Bronchial epithelial cell (primary cell): ENCODE results near the gene AHCY. TPM values are rescaled to one million over a fixed set of nuclear protein-coding genes. Genes with fewer than 3 reads are reported as not detected.
"Not testable (repeated sequence)": the region's sequence is repeated elsewhere in the genome, so short reads cannot be mapped to it uniquely, and the experiment has no call there.

Source experiments
- DNase-seq: peaks from one replicate; pipeline ENCODE4 v3.0.0-alpha.2; 2010; ENCODE audit warnings: low read depth
- FAIRE-seq: peaks from 2 replicates; lab custom pipeline; 2011; peaks lifted over from hg19 to GRCh38; lab: Jason Lieb, UNC
- H3K27me3 ChIP-seq: 2 replicates; pipeline ENCODE4 v1.5.1; 2011; ENCODE audit warnings: low read length; ENCODE audit not compliant: control insufficient read depth, insufficient read depth
- H3K36me3 ChIP-seq: 2 replicates; pipeline ENCODE4 v1.5.1; 2011; ENCODE audit warnings: low read length; ENCODE audit not compliant: control insufficient read depth, insufficient read depth
- H3K4me3 ChIP-seq: 2 replicates; pipeline ENCODE4 v1.5.1; 2011; ENCODE audit warnings: mild to moderate bottlenecking, low read depth, low read length, control low read depth
- CTCF ChIP-seq: IDR thresholded peaks from 2 replicates; pipeline ENCODE4 v1.5.1; 2011; ENCODE audit warnings: mild to moderate bottlenecking, moderate library complexity, low read length, control low read depth, inconsistent platforms; ENCODE audit not compliant: insufficient read depth, severe bottlenecking
- total RNA-seq: library from RNA; depleted of rRNA; stranded (reverse); fragments of >200 nt; gene quantifications from 2 replicates; pipeline ENCODE4 v1.2.1, GENCODE V29; 2014

AHCY gene
- total RNA-seq, 1 donor from 2014 or later: 278 TPM

- Histone ChIP-seq H3K36me3 (no peaks in the 10 kb centered on the region), H3K27me3 (no peaks in the 10 kb centered on the region), H3K4me3 (no peak overlapping the region)
- FAIRE-seq (no peak), DNase-seq (no peak)
- TF ChIP-seq CTCF: no peak
Measured at GRCh38 chr20:34328928-34329677, 25.9 kb upstream of the AHCY start.

- H3K36me3 ChIP-seq, FAIRE-seq, H3K27me3 ChIP-seq, H3K4me3 ChIP-seq, DNase-seq: not testable (repeated sequence)
Measured at GRCh38 chr20:34328207-34328606, 25.1 kb upstream of the AHCY start.

- Histone ChIP-seq H3K27me3 (no peaks in the 10 kb centered on the region), H3K36me3 (no peaks in the 10 kb centered on the region), H3K4me3 (no peak overlapping the region)
- DNase-seq (no peak), FAIRE-seq (no peak)
- TF ChIP-seq CTCF: no peak
Measured at GRCh38 chr20:34324541-34324940, 21.4 kb upstream of the AHCY start.

GRCh38 chr20:34322267-34323105 is 19.3 kb upstream of the AHCY start:
- FAIRE-seq: no peak
- Histone ChIP-seq H3K27me3 (no peaks in the 10 kb centered on the region), H3K4me3 (no peak overlapping the region), H3K36me3 (no peaks in the 10 kb centered on the region)
- no peak for TF ChIP-seq CTCF
- no peak for DNase-seq

- Histone ChIP-seq H3K36me3 (no peaks in the 10 kb centered on the region), H3K27me3 (no peaks in the 10 kb centered on the region), H3K4me3 (no peak overlapping the region)
- no peak for TF ChIP-seq CTCF
- DNase-seq (no peak), FAIRE-seq (peak; percentile 88)
Measured at GRCh38 chr20:34320861-34321260, 17.7 kb upstream of the AHCY start.
